ENCODE data around the gene RAMP3.
"Not testable (repeated sequence)": the region's sequence is repeated elsewhere in the genome, so short reads cannot be mapped to it uniquely, and the experiment has no call there.

RAMP3 gene

GRCh38 chr7:45197461-45197860 is 39.9 kb downstream of the RAMP3 start:
- DNase-seq = no peak

GRCh38 chr7:45198986-45199385 is 41.4 kb downstream of the RAMP3 start:
- DNase-seq = no peak

GRCh38 chr7:45199506-45199905 is 41.9 kb downstream of the RAMP3 start:
- DNase-seq = no peak

- no peak for DNase-seq
Observed at GRCh38 chr7:45202625-45203024, 45.0 kb downstream of the RAMP3 start.

GRCh38 chr7:45203036-45203435 is 45.4 kb downstream of the RAMP3 start:
- no peak for DNase-seq

GRCh38 chr7:45203459-45203858 is 45.9 kb downstream of the RAMP3 start:
- no peak for DNase-seq

GRCh38 chr7:45203936-45204445 is 46.4 kb downstream of the RAMP3 start:
- no peak for DNase-seq

- DNase-seq = not testable (repeated sequence)
Observed at GRCh38 chr7:45206266-45206665, 48.7 kb downstream of the RAMP3 start.

GRCh38 chr7:45209909-45210308 is 52.3 kb downstream of the RAMP3 start:
- DNase-seq = not testable (repeated sequence)

GRCh38 chr7:45211066-45211465 is 53.5 kb downstream of the RAMP3 start:
- no peak for DNase-seq

GRCh38 chr7:45211958-45212357 is 54.4 kb downstream of the RAMP3 start:
- no peak for DNase-seq

GRCh38 chr7:45212606-45213005 is 55.0 kb downstream of the RAMP3 start:
- no peak for DNase-seq

- peak; percentile 84 for DNase-seq
Observed at GRCh38 chr7:45215601-45216062, 58.0 kb downstream of the RAMP3 start.

GRCh38 chr7:45216181-45216580 is 58.6 kb downstream of the RAMP3 start:
- no peak for DNase-seq

- no peak for DNase-seq
Observed at GRCh38 chr7:45216622-45217165, 59.1 kb downstream of the RAMP3 start.

GRCh38 chr7:45217358-45217757 is 59.8 kb downstream of the RAMP3 start:
- no peak for DNase-seq

- no peak for DNase-seq
Observed at GRCh38 chr7:45219130-45219529, 61.5 kb downstream of the RAMP3 start.

GRCh38 chr7:45219801-45220435 is 62.3 kb downstream of the RAMP3 start:
- DNase-seq = no peak

GRCh38 chr7:45220846-45221618 is 63.4 kb downstream of the RAMP3 start:
- no peak for DNase-seq

- no peak for DNase-seq
Observed at GRCh38 chr7:45221896-45222604, 64.5 kb downstream of the RAMP3 start.

GRCh38 chr7:45223078-45223477 is 65.5 kb downstream of the RAMP3 start:
- no peak for DNase-seq

GRCh38 chr7:45223728-45224630 is 66.4 kb downstream of the RAMP3 start:
- DNase-seq = no peak

Measured in NCI-H1694 (cell line).